A673 (cell line): ENCODE measurements around the gene PRAMEF20. TPM values are rescaled to one million over a fixed set of nuclear protein-coding genes. Genes with fewer than 3 reads are reported as not detected.

ENCODE experiments used
- BruUV-seq: library from RNA; stranded (reverse); fragments of 400-500 nt; replicated peaks from 2 replicates; lab custom pipeline; 2021; lab: Mats Ljungman, UMichigan
- CTCF ChIA-PET: fragments of 300-600 bp; sonication (Branson Sonifier 250); formaldehyde crosslinking; loops from one replicate; lab custom pipeline; 2022; ENCODE audit warnings: antibody characterized with exemption; lab: Charles Lee
- POLR2A ChIA-PET: fragments of 300-600 bp; sonication (Branson Sonifier 250); formaldehyde crosslinking; loops from one replicate; lab custom pipeline; 2022; ENCODE audit warnings: antibody characterized with exemption; ENCODE audit not compliant: low non-redundant PET; lab: Charles Lee
- DNase-seq: peaks from one replicate; pipeline ENCODE4 v3.0.0-alpha.2; 2015; ENCODE audit warnings: low spot score
- H3K27ac ChIP-seq: fragments of 200-600 bp; sonication (generic); 2 replicates; pipeline ENCODE4 v1.5.1; 2016; ENCODE audit warnings: mixed run types, low read depth, mild to moderate bottlenecking, mixed read lengths, antibody characterized with exemption, low read length; ENCODE audit not compliant: poor library complexity, severe bottlenecking
- H3K27me3 ChIP-seq: fragments of 200-600 bp; sonication (generic); replicated peaks from 2 replicates; pipeline ENCODE4 v1.6.1; 2017; ENCODE audit warnings: mixed run types, low read depth, mild to moderate bottlenecking, mixed read lengths, antibody characterized with exemption, low read length; ENCODE audit not compliant: insufficient read depth, poor library complexity
- H3K36me3 ChIP-seq: fragments of 200-600 bp; sonication (generic); 2 replicates; pipeline ENCODE4 v1.6.1; 2016; ENCODE audit warnings: mixed run types, mild to moderate bottlenecking, mixed read lengths, antibody characterized with exemption, low read length; ENCODE audit not compliant: insufficient read depth, poor library complexity, severe bottlenecking
- H3K4me1 ChIP-seq: fragments of 200-600 bp; sonication (generic); 2 replicates; pipeline ENCODE4 v1.6.1; 2017; ENCODE audit warnings: mixed run types, mild to moderate bottlenecking, mixed read lengths, antibody characterized with exemption, low read length; ENCODE audit not compliant: insufficient read depth, poor library complexity, severe bottlenecking
- H3K4me3 ChIP-seq: fragments of 200-600 bp; sonication (generic); 2 replicates; pipeline ENCODE4 v1.5.1; 2016; ENCODE audit warnings: low read depth, mixed run types, mild to moderate bottlenecking, mixed read lengths, low read length; ENCODE audit not compliant: poor library complexity, severe bottlenecking
- H3K9me3 ChIP-seq: fragments of 200-600 bp; sonication (generic); 2 replicates; pipeline ENCODE4 v1.6.1; 2016; ENCODE audit warnings: mixed run types, low read depth, mild to moderate bottlenecking, mixed read lengths, antibody characterized with exemption, low read length; ENCODE audit not compliant: poor library complexity, severe bottlenecking
- CTCF ChIP-seq: fragments of 300-800, 200-600 bp; sonication (generic); conservative IDR thresholded peaks from 2 replicates; pipeline ENCODE4 v1.5.1; 2017; ENCODE audit warnings: low read depth, mild to moderate bottlenecking, antibody characterized with exemption, low read length, moderate library complexity, mixed read lengths
- EZH2 ChIP-seq: fragments of 200-600 bp; sonication (generic); IDR thresholded peaks from 2 replicates; pipeline ENCODE4 v1.6.1; 2017; ENCODE audit warnings: borderline replicate concordance, low read depth, mild to moderate bottlenecking, mixed read lengths, antibody characterized with exemption, low read length; ENCODE audit not compliant: poor library complexity, severe bottlenecking
- intact Hi-C: fragments of 100-400 bp; cut with micrococcal nuclease; formaldehyde crosslinking; loops from one replicate; pipeline ENCODE4 v1.10.0; 2022; ENCODE audit not compliant: unreplicated experiment
- total RNA-seq: library from RNA; stranded (reverse); gene quantifications from 2 replicates; pipeline ENCODE4 v1.2.3, GENCODE V29; 2021

Gene PRAMEF20
- total RNA-seq, 1 experiment from 2014 or later = not detected

DNA sequence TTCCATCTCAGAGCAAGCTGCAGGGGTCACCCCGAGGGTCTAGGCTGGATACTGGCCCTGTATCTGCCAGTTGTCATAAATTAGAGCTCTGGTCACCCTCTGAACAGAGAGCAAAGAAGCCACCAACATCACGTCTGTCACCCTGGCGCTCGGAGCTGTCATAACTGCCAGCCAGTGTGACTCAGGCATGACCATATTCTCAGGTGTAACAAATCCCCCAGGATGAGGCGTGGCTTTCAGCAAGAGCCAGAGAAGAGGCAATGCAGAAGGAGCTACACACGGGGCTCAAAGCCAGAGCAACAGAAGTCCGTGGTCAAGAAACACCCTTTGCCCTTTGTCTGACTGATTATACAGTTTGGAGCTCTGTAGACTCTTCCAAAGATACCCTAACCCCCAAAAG, 40.0 kb downstream of the PRAMEF20 start:
- Histone ChIP-seq H3K4me3 (no peak overlapping the region), H3K36me3 (no peaks in the 10 kb centered on the region), H3K4me1 (no peaks in the 10 kb centered on the region), H3K27me3 (no peaks in the 10 kb centered on the region), H3K9me3 (no peaks in the 10 kb centered on the region), H3K27ac (no peak overlapping the region)
- BruUV-seq = no TSS peak
- POLR2A ChIA-PET = no interaction called here
- TF ChIP-seq CTCF (no peak), EZH2 (no peak)
- CTCF ChIA-PET = no interaction called here
- no peak for DNase-seq
- intact Hi-C loops = no loop called here

- no peaks in the 10 kb centered on the region for H3K27me3 ChIP-seq
- H3K9me3 ChIP-seq = no peaks in the 10 kb centered on the region
- no peaks in the 10 kb centered on the region for H3K4me1 ChIP-seq
- DNase-seq = no peak
- no peak overlapping the region for H3K27ac ChIP-seq
- TF ChIP-seq EZH2 (no peak), CTCF (no peak; the same call in 1 of the 2 replicates)
- POLR2A ChIA-PET = no interaction called here
- H3K36me3 ChIP-seq = no peaks in the 10 kb centered on the region
- intact Hi-C loops = no loop called here
- BruUV-seq = no TSS peak
- CTCF ChIA-PET = no interaction called here
- H3K4me3 ChIP-seq = no peak overlapping the region
These were observed 41.2 kb downstream of the PRAMEF20 start for GRCh38 chr1:13451399-13451965.

- H3K27ac ChIP-seq = no peak overlapping the region
- H3K9me3 ChIP-seq = no peaks in the 10 kb centered on the region
- POLR2A ChIA-PET = no interaction called here
- peaks cover 12% of the 10 kb centered on the region for H3K27me3 ChIP-seq
- H3K4me1 ChIP-seq = no peaks in the 10 kb centered on the region
- H3K36me3 ChIP-seq = no peaks in the 10 kb centered on the region
- CTCF ChIA-PET = no interaction called here
- no peak for DNase-seq
- intact Hi-C loops = no loop called here
- TF ChIP-seq CTCF (no peak), EZH2 (no peak)
- H3K4me3 ChIP-seq = no peak overlapping the region
- no TSS peak for BruUV-seq
These were observed 46.8 kb downstream of the PRAMEF20 start for GRCh38 chr1:13456904-13457532.
